GM19463 (cell line): ENCODE measurements around the gene PTPN22.

ENCODE experiments used
- ATAC-seq: cut with Tn5 transposase; IDR thresholded peaks from one replicate; pipeline ENCODE4 v1.9.1; 2021; ENCODE audit warnings: mild to moderate bottlenecking, moderate library complexity; ENCODE audit not compliant: unreplicated experiment

Gene PTPN22

GRCh38 chr1:113871597-113872113, at the start of gene PTPN22:
TSS of gene PTPN22 (minus strand) at chr1:113871712.
- peak; percentile 86 for ATAC-seq

- no peak for ATAC-seq
Measured at GRCh38 chr1:113918243-113918642, 46.7 kb upstream of the PTPN22 start.

GRCh38 chr1:113917400-113918082, 46.0 kb upstream of the PTPN22 start:
- ATAC-seq: no peak

DNA sequence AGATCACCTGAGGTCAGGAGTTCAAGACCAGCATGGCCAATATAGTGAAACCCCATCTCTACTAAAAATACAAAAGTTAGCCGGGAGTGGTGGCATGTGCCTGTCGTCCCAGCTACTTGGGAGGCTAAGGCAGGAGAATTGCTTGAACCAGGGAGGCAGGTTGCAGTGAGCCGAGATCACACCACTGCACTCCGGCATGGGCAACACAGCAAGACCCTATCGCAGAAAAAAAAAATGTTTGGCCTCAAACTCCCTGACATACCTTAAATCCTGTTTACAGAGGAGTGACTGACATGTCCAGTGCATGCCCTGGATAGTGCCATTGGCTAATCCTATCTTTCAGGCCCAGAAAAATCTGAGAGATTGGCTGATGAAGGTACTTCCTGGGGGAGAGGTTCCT, 45.5 kb upstream of the PTPN22 start:
- ATAC-seq: no peak

GRCh38 chr1:113913887-113914664, 42.6 kb upstream of the PTPN22 start:
- no peak for ATAC-seq

- no peak for ATAC-seq
Measured at GRCh38 chr1:113913312-113913668, 41.8 kb upstream of the PTPN22 start.

DNA sequence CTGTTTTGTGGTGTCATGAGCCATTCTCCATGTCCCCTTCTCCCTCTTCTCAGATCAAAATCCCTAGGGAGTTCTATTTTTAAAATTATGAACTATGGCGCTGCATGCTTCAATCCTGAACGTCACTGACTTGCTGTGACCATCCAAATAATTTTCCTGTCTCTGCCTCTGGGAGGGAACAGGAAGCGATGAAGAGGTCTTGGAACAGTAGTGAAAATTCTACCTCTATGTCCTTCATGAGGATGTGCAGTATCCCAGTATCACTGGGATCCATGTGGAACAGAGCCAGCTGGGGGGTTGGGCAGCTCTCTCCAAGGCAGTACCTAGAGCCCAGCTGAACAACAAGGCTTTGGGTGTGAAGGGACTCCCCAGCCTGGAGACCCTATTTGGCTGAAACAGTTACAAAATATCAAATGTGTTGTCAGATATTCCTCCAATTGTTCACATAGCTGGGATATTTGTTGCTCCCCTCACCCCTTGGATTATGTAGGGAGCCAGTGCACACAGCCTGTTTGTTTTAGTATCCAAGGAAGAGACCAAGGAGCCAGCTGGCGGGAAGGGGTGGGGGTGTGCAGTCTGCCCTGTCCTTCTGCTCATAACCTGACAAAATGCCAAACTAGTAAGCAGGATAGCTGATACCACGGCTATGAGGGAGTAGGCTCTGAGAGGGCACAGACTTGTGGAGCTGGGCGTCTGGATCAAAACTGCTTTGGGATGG, 41.2 kb upstream of the PTPN22 start:
- no peak for ATAC-seq

DNA sequence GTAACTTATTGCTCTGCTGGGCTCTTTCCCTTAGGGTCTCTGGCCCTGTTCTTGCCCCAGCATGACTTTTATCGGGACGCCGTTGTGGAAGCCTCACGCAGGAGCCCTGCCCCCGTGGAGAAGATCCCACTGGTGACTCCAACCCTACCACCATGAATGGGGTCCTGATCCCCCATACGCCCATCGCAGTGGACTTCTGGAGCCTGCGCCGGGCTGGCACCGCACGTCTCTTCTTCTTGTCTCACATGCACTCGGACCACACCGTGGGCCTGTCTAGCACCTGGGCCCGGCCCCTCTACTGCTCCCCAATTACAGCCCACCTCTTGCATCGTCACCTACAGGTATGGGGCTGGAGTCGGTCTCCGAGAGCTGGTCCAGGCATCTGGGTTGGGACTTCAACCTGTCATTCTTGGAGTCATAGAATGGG, 33.9 kb upstream of the PTPN22 start:
- ATAC-seq: no peak

DNA sequence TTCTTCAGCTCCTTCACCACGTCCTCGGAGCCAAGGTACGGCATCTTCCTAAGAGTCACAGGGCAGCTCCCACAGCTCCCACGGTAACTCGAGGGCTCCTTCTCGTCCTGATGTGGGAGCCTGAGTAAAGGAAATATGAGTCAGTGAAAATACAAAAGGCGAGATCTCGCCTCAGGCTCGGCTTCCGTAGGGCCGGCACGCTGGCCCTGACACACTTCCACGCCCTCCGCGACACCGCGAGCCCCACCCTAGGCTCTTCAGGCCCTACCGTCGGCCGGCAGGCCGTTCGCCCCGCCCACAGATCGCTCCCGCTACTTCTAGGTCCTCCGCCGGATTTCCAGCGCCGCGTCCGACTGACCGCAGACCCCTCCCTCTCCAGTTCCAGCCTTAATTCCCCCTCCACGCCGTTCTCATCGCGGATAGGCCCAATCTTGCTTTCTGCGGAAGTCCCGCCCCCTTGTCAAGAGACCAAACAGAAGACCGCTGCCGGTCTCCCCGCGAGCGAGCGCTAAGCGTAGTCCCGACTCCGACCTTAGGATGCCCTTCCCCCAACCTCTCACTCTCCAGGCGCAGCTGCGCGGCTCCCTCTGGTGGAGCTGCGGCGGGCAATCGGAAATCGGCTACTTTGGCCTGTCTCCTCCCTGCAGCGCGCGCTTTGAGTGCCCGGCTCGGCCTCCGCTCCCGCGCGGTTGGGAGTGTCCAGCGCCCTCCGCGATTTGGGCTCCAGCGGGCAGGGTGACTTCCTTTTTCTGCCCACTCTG, 33.3 kb upstream of the PTPN22 start, which contains the start of the genes AP4B1 and DCLRE1B:
Gene AP4B1 (minus strand): TSS at position 126 of the 761 bp plus-strand sequence. CDS start 82 bp downstream, at position 44.
Gene DCLRE1B (plus strand): TSS at position 653 of the 761 bp plus-strand sequence. CDS start 261 bp downstream, outside the sequence.
- ATAC-seq: peak; percentile 87

GRCh38 chr1:113904293-113904673, 32.8 kb upstream of the PTPN22 start:
- peak; percentile 25 for ATAC-seq

- ATAC-seq: no peak
Measured at GRCh38 chr1:113903501-113904292, 32.2 kb upstream of the PTPN22 start.

DNA sequence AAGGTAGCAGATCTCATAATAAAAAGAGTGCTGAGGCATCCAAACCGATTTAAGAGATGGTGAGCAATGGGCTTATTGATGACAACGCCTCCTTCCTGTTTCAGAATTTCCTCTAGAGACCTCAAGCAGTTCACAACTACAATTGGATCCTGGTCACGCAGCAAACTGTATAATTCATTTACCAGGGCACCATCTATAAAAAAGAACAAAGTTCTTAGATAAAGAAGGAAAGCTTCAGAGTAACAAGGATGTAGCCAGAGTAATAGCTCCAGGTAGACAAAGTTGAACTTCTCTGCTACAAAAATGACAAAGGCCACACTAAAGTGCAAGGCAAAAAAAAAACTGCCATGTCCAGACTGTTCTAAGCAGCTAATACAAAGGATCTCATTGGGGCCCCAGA, 29.7 kb upstream of the PTPN22 start:
- ATAC-seq: no peak

DNA sequence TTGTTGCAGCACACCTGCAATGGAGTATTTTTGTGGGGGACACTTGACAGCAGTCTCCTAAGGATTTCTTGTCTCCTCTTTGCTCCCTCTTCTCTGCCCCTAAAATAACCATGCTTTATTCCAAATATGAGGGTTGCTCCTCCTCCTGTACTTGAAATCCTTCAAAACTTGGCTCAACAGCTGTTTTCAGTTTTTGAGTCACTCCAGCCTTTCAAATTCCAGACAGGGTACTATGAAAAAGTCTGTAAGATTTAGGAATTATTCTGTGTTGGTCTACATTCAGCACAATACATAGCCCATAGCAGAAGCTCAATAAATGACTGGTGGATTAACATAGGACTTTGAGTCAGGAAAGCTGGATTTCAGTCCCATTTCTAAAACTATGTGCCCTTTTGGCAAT, 27.6 kb upstream of the PTPN22 start:
- ATAC-seq: no peak

DNA sequence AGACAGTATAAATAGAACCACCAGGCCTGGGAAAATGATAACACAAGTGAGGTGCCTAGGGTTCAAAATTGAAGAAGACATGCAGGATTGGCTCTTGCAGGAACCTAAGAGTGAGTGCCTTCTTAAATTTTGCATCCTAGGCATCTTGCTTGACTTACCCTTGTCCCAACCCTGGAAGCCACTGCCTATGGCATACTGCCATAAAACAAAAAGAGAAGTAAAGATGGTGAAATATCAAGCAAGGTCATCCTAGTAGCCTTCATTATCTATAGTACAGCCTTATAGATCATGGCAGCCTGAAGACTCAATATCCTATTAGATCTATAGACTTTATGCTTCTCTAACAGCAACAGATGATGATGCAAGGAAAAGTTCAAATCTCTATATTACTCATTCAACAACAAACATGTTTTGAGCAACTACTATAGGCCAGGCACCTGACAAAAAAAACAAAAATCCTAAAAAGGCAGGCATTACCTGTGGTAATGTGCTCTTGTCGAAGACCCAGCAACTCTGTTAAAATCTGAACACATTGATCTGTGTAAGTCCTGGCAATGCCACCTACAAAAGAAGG, 26.8 kb upstream of the PTPN22 start:
- ATAC-seq: no peak

- no peak for ATAC-seq
Measured at GRCh38 chr1:113895961-113896360, 24.4 kb upstream of the PTPN22 start.

DNA sequence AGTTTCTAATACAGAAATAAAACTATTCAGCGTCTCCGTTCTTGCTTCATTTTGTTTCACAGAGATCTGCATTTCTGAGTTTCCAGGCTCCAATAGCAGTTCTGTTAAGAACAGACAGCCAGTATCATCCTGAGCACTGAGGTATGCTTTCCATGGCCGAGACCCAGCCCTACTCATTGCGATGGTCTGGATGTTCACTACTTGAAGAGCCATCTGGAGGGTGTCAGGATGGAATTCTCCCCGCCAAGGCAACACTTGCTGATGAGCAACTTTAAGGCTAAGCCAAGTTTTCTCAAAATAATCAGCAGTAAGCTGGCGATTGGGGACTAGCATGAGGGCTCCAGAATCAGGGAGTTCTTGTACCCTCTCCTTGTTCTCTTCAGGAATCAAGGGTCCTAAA, 23.6 kb upstream of the PTPN22 start:
- ATAC-seq: no peak

DNA sequence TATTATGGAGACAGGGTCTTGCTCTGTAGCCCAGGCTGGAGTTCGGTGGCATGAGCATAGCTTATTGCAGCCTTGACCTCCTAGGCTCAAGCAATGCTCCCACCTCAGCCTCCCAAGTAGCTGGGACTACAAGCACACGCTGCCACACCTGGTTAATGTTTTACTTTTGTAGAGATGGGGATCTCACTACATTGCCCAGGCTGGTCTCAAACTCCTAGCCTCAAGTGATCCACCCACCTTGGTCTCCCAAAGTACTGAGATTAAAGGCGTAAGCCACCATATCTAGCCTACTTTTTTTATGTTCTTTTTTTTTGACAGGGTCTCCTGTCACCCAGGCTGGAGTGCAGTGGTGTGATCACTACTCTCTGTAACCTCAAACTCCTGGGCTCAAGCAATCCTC, 21.8 kb upstream of the PTPN22 start:
- ATAC-seq: no peak

DNA sequence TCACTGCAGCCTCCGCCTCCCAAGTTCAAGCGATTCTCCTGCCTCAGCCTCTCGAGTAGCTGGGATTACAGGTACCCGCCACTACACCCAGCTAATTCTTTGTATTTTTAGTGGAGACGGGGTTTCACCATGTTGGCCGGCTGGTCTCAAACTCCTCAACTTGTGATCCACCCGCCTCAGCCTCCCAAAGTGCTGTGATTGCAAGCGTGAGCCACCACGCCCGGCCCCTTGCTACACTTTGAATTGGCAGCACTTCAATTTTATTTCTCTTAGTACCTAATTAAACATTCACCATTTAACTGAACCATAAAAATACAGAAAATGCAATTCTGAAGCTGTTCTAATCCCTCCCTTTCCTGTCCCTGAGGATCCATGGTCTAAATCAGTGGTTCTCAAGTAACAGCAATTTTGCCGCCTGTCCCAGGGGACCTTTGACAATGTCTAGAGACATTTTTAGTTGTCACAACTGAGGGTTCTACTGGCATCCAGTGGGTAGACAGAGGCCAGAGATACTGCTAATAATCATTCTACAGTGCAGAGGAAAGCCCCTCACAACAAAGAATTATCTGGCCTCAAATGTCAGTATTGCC, 20.2 kb upstream of the PTPN22 start:
- no peak for ATAC-seq

DNA sequence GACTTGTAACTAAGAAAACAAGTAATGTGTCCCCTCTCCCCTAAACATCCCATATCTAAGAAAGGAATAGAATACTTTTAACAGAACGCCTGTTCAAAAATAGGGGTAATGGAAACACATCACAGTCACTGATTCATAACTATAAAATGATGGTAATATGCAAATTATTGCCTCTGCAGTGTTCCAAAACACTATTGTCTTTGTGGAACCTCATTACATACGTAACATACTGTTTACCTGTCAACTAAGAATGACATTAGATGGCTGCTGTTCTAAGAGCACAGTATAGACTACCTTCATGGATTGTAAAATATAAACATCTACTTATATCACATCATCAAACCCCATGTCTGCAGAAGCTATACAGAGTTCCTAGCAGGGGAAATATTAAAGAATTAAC, 19.3 kb upstream of the PTPN22 start:
- no peak for ATAC-seq
